PC-3 (cell line): ENCODE data around the gene FOXJ3. TPM values are rescaled to one million over a fixed set of nuclear protein-coding genes. Genes with fewer than 3 reads are reported as not detected.
A peak's percentile ranks its signal among the peaks of the same experiment; 100 is the strongest.

Experiments
- ATAC-seq: fragments of 200-7000 bp; cut with Tn5 transposase; 2 replicates; pipeline ENCODE4 v1.9.1; 2020; ENCODE audit warnings: mild to moderate bottlenecking, moderate library complexity
- BruUV-seq: library from RNA; stranded (reverse); fragments of 400-500 nt; replicated peaks from 2 replicates; lab custom pipeline; 2021; lab: Mats Ljungman, UMichigan
- CTCF ChIA-PET: fragments of 300-600 bp; sonication (Branson Sonifier 250); formaldehyde crosslinking; loops from one replicate; lab custom pipeline; 2022; ENCODE audit warnings: antibody characterized with exemption; lab: Charles Lee
- POLR2A ChIA-PET: fragments of 300-600 bp; sonication (Branson Sonifier 250); formaldehyde crosslinking; loops from one replicate; lab custom pipeline; 2022; ENCODE audit warnings: antibody characterized with exemption; ENCODE audit not compliant: unreplicated experiment; lab: Charles Lee
- DNase-seq: peaks from one replicate; pipeline ENCODE4 v3.0.0-alpha.2; 2015
- H2AFZ ChIP-seq: fragments of 300-600 bp; sonication (generic); 2 replicates; pipeline ENCODE4 v1.6.0; 2016; ENCODE audit warnings: antibody characterized with exemption, low read length
- H3F3A ChIP-seq: fragments of 300-600 bp; sonication (generic); one replicate; pipeline ENCODE4 v1.6.0; 2017; ENCODE audit warnings: antibody characterized with exemption, low read length, control low read depth, mild to moderate bottlenecking; ENCODE audit not compliant: unreplicated experiment
- H3K27ac ChIP-seq: fragments of 300-600 bp; sonication (generic); 2 replicates; pipeline ENCODE4 v1.5.1; 2016; ENCODE audit warnings: mild to moderate bottlenecking, low read length
- H3K27me3 ChIP-seq: fragments of 300-600 bp; sonication (generic); 2 replicates; pipeline ENCODE4 v1.6.1; 2016; ENCODE audit warnings: low read length, mixed read lengths
- H3K36me3 ChIP-seq: fragments of 300-600 bp; sonication (generic); 2 replicates; pipeline ENCODE4 v1.6.1; 2016; ENCODE audit warnings: low read depth, mixed run types, low read length, mixed read lengths
- H3K4me1 ChIP-seq: fragments of 300-600 bp; sonication (generic); 2 replicates; pipeline ENCODE4 v1.5.1; 2016; ENCODE audit warnings: low read length; ENCODE audit not compliant: insufficient read depth
- H3K4me2 ChIP-seq: fragments of 300-600 bp; sonication (generic); 2 replicates; pipeline ENCODE4 v1.6.0; 2016; ENCODE audit warnings: low read length
- H3K4me3 ChIP-seq: fragments of 300-600 bp; sonication (generic); 2 replicates; pipeline ENCODE4 v1.5.1; 2016; ENCODE audit warnings: mild to moderate bottlenecking, low read length, mixed read lengths
- H3K79me2 ChIP-seq: fragments of 300-600 bp; sonication (generic); 2 replicates; pipeline ENCODE4 v1.6.1; 2017; ENCODE audit warnings: low read length, mixed read lengths
- H3K9ac ChIP-seq: fragments of 300-600 bp; sonication (generic); 2 replicates; pipeline ENCODE4 v1.6.0; 2016; ENCODE audit warnings: mild to moderate bottlenecking, low read length
- H3K9me2 ChIP-seq: fragments of 300-600 bp; sonication (generic); replicated peaks from 2 replicates; pipeline ENCODE4 v1.6.1; 2016; ENCODE audit warnings: mixed run types, low read length, mixed read lengths
- H3K9me3 ChIP-seq: fragments of 300-600 bp; sonication (generic); 2 replicates; pipeline ENCODE4 v1.6.1; 2016; ENCODE audit warnings: low read length, mixed read lengths
- H4K20me1 ChIP-seq: fragments of 300-600 bp; sonication (generic); 2 replicates; pipeline ENCODE4 v1.6.1; 2016; ENCODE audit warnings: low read length, mixed read lengths
- CTCF ChIP-seq: fragments of 300-600 bp; sonication (generic); conservative IDR thresholded peaks from 2 replicates; pipeline ENCODE4 v1.5.1; 2017; ENCODE audit warnings: antibody characterized with exemption, low read depth, mild to moderate bottlenecking, low read length
- EZH2 ChIP-seq: fragments of 300-600 bp; sonication (generic); IDR thresholded peaks from one replicate; pipeline ENCODE4 v1.6.1; 2017; ENCODE audit warnings: antibody characterized with exemption, mild to moderate bottlenecking, low read length; ENCODE audit not compliant: unreplicated experiment
- EZH2phosphoT487 ChIP-seq: fragments of 300-600 bp; sonication (generic); IDR thresholded peaks from 2 replicates; pipeline ENCODE4 v1.6.1; 2018; ENCODE audit warnings: mild to moderate bottlenecking, antibody characterized with exemption, low read length, borderline replicate concordance
- intact Hi-C: fragments of 100-400 bp; cut with micrococcal nuclease; formaldehyde crosslinking; loops from 2 replicates; pipeline ENCODE4 v1.9.0; 2023
- total RNA-seq: library from RNA; depleted of rRNA; stranded (reverse); fragments of >200 nt; gene quantifications from 2 replicates; pipeline ENCODE4 v1.2.3, GENCODE V29; 2014

Gene FOXJ3
- total RNA-seq, 1 experiment from 2014 or later: 23.4 TPM

GRCh38 chr1:42380586-42381279, 45.7 kb upstream of the FOXJ3 start, which contains the start of gene RIMKLA:
TSS of gene RIMKLA (plus strand) at chr1:42380792. CDS start at chr1:42380935, 143 bp downstream.
- H3F3A ChIP-seq: no peaks in the 10 kb centered on the region
- POLR2A ChIA-PET: interaction anchor here (0.5 kb wide), 1 partner anchor 201 kb away, joined by 5 read pairs; no protein-coding TSS in a partner anchor
- DNase-seq: peak; percentile 63
- peak within 1 kb of the TSS; percentile 78 for H3K4me3 ChIP-seq
- no peaks in the 10 kb centered on the region for H3K9me3 ChIP-seq
- H4K20me1 ChIP-seq: no peaks in the 10 kb centered on the region
- TF ChIP-seq EZH2phosphoT487 (no peak), EZH2 (no peak), CTCF (no peak)
- no peaks in the 10 kb centered on the region for H3K36me3 ChIP-seq
- H3K9me2 ChIP-seq: no peaks in the 10 kb centered on the region
- peak within 1 kb of the TSS; percentile 95 for H3K4me2 ChIP-seq
- intact Hi-C loops: no loop called here
- CTCF ChIA-PET: no interaction called here
- no TSS peak for BruUV-seq
- H3K79me2 ChIP-seq: no peaks in the 10 kb centered on the region
- peak within 1 kb of the TSS; percentile 92 for H2AFZ ChIP-seq
- H3K4me1 ChIP-seq: peaks cover 16% of the 10 kb centered on the region
- peak; percentile 95 for ATAC-seq
- 0 out of 2 replicates have a peak within 1 kb of the TSS, but pooled peaks have one; percentile 23 for H3K9ac ChIP-seq
- no peak within 1 kb of the TSS for H3K27ac ChIP-seq
- H3K27me3 ChIP-seq: no peaks in the 10 kb centered on the region

DNA sequence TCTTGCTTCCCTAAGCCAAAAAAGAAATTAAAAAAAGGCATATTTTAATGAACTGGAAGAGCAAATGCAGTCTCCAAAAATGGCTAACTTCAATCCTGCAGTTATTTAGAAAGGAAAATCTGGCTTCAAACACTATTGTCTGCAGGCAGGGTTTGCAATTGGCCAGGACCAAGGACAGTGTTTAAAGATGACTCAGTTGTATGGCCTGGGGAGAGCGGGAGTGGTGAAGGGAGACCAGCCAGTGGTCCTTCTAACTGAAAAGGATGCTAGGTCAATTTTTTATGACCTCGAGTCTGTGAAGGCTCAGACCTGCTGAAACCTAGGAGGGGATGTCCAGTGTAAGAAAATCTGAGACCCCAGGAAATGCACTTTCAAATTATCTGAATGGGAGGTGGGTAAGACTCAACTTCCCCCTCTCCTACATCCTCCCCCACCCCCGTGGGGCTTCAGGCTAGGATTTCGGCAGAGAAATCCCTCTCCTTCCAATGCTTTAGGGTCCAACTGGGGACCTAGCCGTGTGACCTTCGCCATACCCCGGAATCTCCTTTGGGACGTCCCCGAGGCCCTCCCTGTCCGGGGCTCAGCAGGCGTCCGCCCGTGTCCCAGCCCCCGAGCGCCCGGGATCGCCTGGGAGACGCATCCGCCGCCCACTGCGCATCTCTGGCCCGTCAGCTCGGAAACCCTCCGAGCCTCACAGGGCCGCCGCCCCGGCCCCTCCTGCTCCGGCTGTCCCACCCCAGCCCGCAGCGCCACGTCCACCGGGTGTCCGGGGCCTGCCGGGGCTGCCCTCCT, 45.0 kb upstream of the FOXJ3 start:
- Histone ChIP-seq H2AFZ (peak overlapping the region; percentile 92), H3K27ac (no peak overlapping the region), H4K20me1 (no peaks in the 10 kb centered on the region), H3K36me3 (no peaks in the 10 kb centered on the region), H3K27me3 (no peaks in the 10 kb centered on the region), H3K4me3 (peak overlapping the region; percentile 78), H3F3A (no peaks in the 10 kb centered on the region), H3K9me3 (no peaks in the 10 kb centered on the region), H3K9me2 (no peaks in the 10 kb centered on the region), H3K4me2 (peak overlapping the region; percentile 95), H3K4me1 (peaks cover 11% of the 10 kb centered on the region), H3K79me2 (no peaks in the 10 kb centered on the region), H3K9ac (0 out of 2 replicates have a peak overlapping the region, but pooled peaks have one; percentile 23)
- ATAC-seq (peak; percentile 76), DNase-seq (peak; percentile 48)
- ChIA-PET CTCF (no interaction called here), POLR2A (interaction anchor here (0.5 kb wide), 1 partner anchor 200 kb away, joined by 5 read pairs; no protein-coding TSS in a partner anchor)
- BruUV-seq: no TSS peak
- TF ChIP-seq CTCF (no peak), EZH2phosphoT487 (no peak), EZH2 (no peak)
- intact Hi-C loops: no loop called here
